ENCODE results near the gene CSH1.
"Not testable (repeated sequence)": the region's sequence is repeated elsewhere in the genome, so short reads cannot be mapped to it uniquely, and the experiment has no call there.

Gene CSH1

GRCh38 chr17:63911041-63911635 is 14.8 kb upstream of the CSH1 start, which contains the start of gene CSHL1:
CSHL1 (minus strand) TSS chr17:63911258; CDS start chr17:63911196, 62 bp downstream.
- Histone ChIP-seq H3K27ac (no peak within 1 kb of the TSS), H3K36me3 (ENCODE audit: insufficient read depth, low read length) (no peaks in the 10 kb centered on the region), H3K9ac (ENCODE audit: insufficient read length) (no peak within 1 kb of the TSS), H3K4me3 (no peak within 1 kb of the TSS), H3K9me3 (ENCODE audit: low read depth, low read length) (no peaks in the 10 kb centered on the region)
- no peak for TF ChIP-seq POLR2AphosphoS5 (IDR thresholded peaks at IDR 0.05; ENCODE audit: borderline replicate concordance, low read depth, low read length)
- no peak for DNase-seq (ENCODE audit: low read depth, low spot score)

GRCh38 chr17:63910096-63910495 is 13.7 kb upstream of the CSH1 start:
- no peaks in the 10 kb centered on the region for H3K9me3 ChIP-seq (ENCODE audit: low read depth, low read length)
- no peaks in the 10 kb centered on the region for H3K36me3 ChIP-seq (ENCODE audit: insufficient read depth, low read length)
- H3K4me3 ChIP-seq, result no peak overlapping the region
- H3K27ac ChIP-seq, result no peak overlapping the region
- no peak overlapping the region for H3K9ac ChIP-seq (ENCODE audit: insufficient read length)
- no peak for DNase-seq (ENCODE audit: low read depth, low spot score)
- no peak for TF ChIP-seq POLR2AphosphoS5 (IDR thresholded peaks at IDR 0.05; ENCODE audit: borderline replicate concordance, low read depth, low read length)
- no peak for TF ChIP-seq FOXP2 (optimal IDR thresholded peaks at IDR 0.05; ENCODE audit: control extremely low read depth, extremely low read length, insufficient read depth)
- TF ChIP-seq EZH2 (IDR thresholded peaks at IDR 0.05), result no peak

GRCh38 chr17:63909586-63909985 is 13.2 kb upstream of the CSH1 start:
- not testable (repeated sequence) for H3K36me3 ChIP-seq (ENCODE audit: insufficient read depth, low read length); H3K4me3 ChIP-seq; H3K9me3 ChIP-seq (ENCODE audit: low read depth, low read length); H3K9ac ChIP-seq (ENCODE audit: insufficient read length); H3K27ac ChIP-seq; DNase-seq (ENCODE audit: low read depth, low spot score)

- DNase-seq (ENCODE audit: low read depth, low spot score); H3K36me3 ChIP-seq (ENCODE audit: insufficient read depth, low read length); H3K4me3 ChIP-seq; H3K27ac ChIP-seq; H3K9ac ChIP-seq (ENCODE audit: insufficient read length); H3K9me3 ChIP-seq (ENCODE audit: low read depth, low read length): not testable (repeated sequence)
These were observed 10.9 kb upstream of the CSH1 start for GRCh38 chr17:63907161-63907778.

GRCh38 chr17:63904796-63905195 is 8.4 kb upstream of the CSH1 start:
- not testable (repeated sequence) for DNase-seq (ENCODE audit: low read depth, low spot score); H3K9me3 ChIP-seq (ENCODE audit: low read depth, low read length); H3K27ac ChIP-seq; H3K9ac ChIP-seq (ENCODE audit: insufficient read length); H3K4me3 ChIP-seq; H3K36me3 ChIP-seq (ENCODE audit: insufficient read depth, low read length)

GRCh38 chr17:63903787-63904201 is 7.4 kb upstream of the CSH1 start:
- not testable (repeated sequence) for H3K9me3 ChIP-seq (ENCODE audit: low read depth, low read length); H3K9ac ChIP-seq (ENCODE audit: insufficient read length); DNase-seq (ENCODE audit: low read depth, low spot score); H3K36me3 ChIP-seq (ENCODE audit: insufficient read depth, low read length); H3K4me3 ChIP-seq; H3K27ac ChIP-seq

GRCh38 chr17:63901971-63902370 is 5.6 kb upstream of the CSH1 start:
- H3K9ac ChIP-seq (ENCODE audit: insufficient read length); DNase-seq (ENCODE audit: low read depth, low spot score); H3K27ac ChIP-seq; H3K9me3 ChIP-seq (ENCODE audit: low read depth, low read length); H3K4me3 ChIP-seq; H3K36me3 ChIP-seq (ENCODE audit: insufficient read depth, low read length): not testable (repeated sequence)

GRCh38 chr17:63898899-63899798 is 2.8 kb upstream of the CSH1 start:
- H3K9ac ChIP-seq (ENCODE audit: insufficient read length); H3K4me3 ChIP-seq; H3K9me3 ChIP-seq (ENCODE audit: low read depth, low read length); H3K27ac ChIP-seq; H3K36me3 ChIP-seq (ENCODE audit: insufficient read depth, low read length); DNase-seq (ENCODE audit: low read depth, low spot score): not testable (repeated sequence)

- H3K9ac ChIP-seq (ENCODE audit: insufficient read length); H3K27ac ChIP-seq; H3K9me3 ChIP-seq (ENCODE audit: low read depth, low read length); H3K4me3 ChIP-seq; H3K36me3 ChIP-seq (ENCODE audit: insufficient read depth, low read length); DNase-seq (ENCODE audit: low read depth, low spot score): not testable (repeated sequence)
These were observed 1.6 kb downstream of the CSH1 start for GRCh38 chr17:63894821-63895220.

- not testable (repeated sequence) for DNase-seq (ENCODE audit: low read depth, low spot score); H3K27ac ChIP-seq; H3K4me3 ChIP-seq; H3K9ac ChIP-seq (ENCODE audit: insufficient read length); H3K9me3 ChIP-seq (ENCODE audit: low read depth, low read length); H3K36me3 ChIP-seq (ENCODE audit: insufficient read depth, low read length)
These were observed 2.4 kb downstream of the CSH1 start for GRCh38 chr17:63894021-63894420.

GRCh38 chr17:63892316-63893037 is 3.9 kb downstream of the CSH1 start:
- not testable (repeated sequence) for H3K4me3 ChIP-seq; H3K27ac ChIP-seq; H3K9me3 ChIP-seq (ENCODE audit: low read depth, low read length); DNase-seq (ENCODE audit: low read depth, low spot score); H3K36me3 ChIP-seq (ENCODE audit: insufficient read depth, low read length); H3K9ac ChIP-seq (ENCODE audit: insufficient read length)

- not testable (repeated sequence) for DNase-seq (ENCODE audit: low read depth, low spot score)
These were observed 7.1 kb downstream of the CSH1 start for GRCh38 chr17:63889026-63889848.

More at GRCh38 chr17:63889026-63889848, 7.1 kb downstream of the CSH1 start:
- H3K4me3 ChIP-seq; H3K36me3 ChIP-seq (ENCODE audit: insufficient read depth, low read length); H3K9me3 ChIP-seq (ENCODE audit: low read depth, low read length); H3K9ac ChIP-seq (ENCODE audit: insufficient read length); H3K27ac ChIP-seq: not testable (repeated sequence)

All from SK-N-MC (cell line).